Neural progenitor cell (in vitro differentiated cells): ENCODE data around the gene CERS6. TPM values are rescaled to one million over a fixed set of nuclear protein-coding genes. Genes with fewer than 3 reads are reported as not detected.

ENCODE experiments used
- DNase-seq: peaks from one replicate; pipeline ENCODE4 v3.0.0-alpha.2; 2016; ENCODE audit warnings: low spot score
- H2AFZ ChIP-seq: fragments of 200-600 bp; sonication (generic); replicated peaks from 2 replicates; pipeline ENCODE4 v1.6.1; 2016; ENCODE audit warnings: antibody characterized with exemption
- H3F3A ChIP-seq: fragments of 200-600 bp; sonication (generic); 2 replicates; pipeline ENCODE4 v1.6.1; 2016; ENCODE audit warnings: antibody characterized with exemption, low read depth
- H3K27ac ChIP-seq: fragments of 200-600 bp; sonication (generic); 2 replicates; pipeline ENCODE4 v1.5.1; 2016; ENCODE audit warnings: mild to moderate bottlenecking
- H3K27me3 ChIP-seq: fragments of 200-600 bp; sonication (generic); 2 replicates; pipeline ENCODE4 v1.6.1; 2016; ENCODE audit warnings: mild to moderate bottlenecking, moderate library complexity
- H3K36me3 ChIP-seq: fragments of 200-600 bp; sonication (generic); 2 replicates; pipeline ENCODE4 v1.5.1; 2016
- H3K4me1 ChIP-seq: fragments of 200-600 bp; sonication (generic); 2 replicates; pipeline ENCODE4 v1.6.1; 2016; ENCODE audit warnings: mixed run types
- H3K4me2 ChIP-seq: fragments of 200-600 bp; sonication (generic); 2 replicates; pipeline ENCODE4 v1.6.1; 2016
- H3K4me3 ChIP-seq: fragments of 200-600 bp; sonication (generic); 2 replicates; pipeline ENCODE4 v1.5.1; 2016
- H3K79me2 ChIP-seq: fragments of 200-600 bp; sonication (generic); 2 replicates; pipeline ENCODE4 v1.6.1; 2016; ENCODE audit warnings: low read depth
- H3K9ac ChIP-seq: fragments of 200-600 bp; sonication (generic); 2 replicates; pipeline ENCODE4 v1.6.1; 2016
- H3K9me3 ChIP-seq: fragments of 200-600 bp; sonication (generic); 2 replicates; pipeline ENCODE4 v1.5.1; 2016; ENCODE audit warnings: low read depth
- H4K20me1 ChIP-seq: fragments of 200-600 bp; sonication (generic); 2 replicates; pipeline ENCODE4 v1.6.1; 2016; ENCODE audit warnings: low read depth
- H3K27ac Mint-ChIP-seq: 3 replicates; pipeline ENCODE4 v1.8.0; 2021; ENCODE audit warnings: mixed read lengths
- H3K27me3 Mint-ChIP-seq: 2 replicates; pipeline ENCODE4 v1.8.0; 2022; ENCODE audit warnings: low read depth, mild to moderate bottlenecking, inconsistent platforms, moderate library complexity, mixed read lengths; ENCODE audit not compliant: insufficient read depth
- H3K36me3 Mint-ChIP-seq: 3 replicates; pipeline ENCODE4 v1.8.0; 2021; ENCODE audit warnings: mixed read lengths
- H3K4me1 Mint-ChIP-seq: 3 replicates; pipeline ENCODE4 v1.8.0; 2021; ENCODE audit warnings: mixed read lengths
- H3K4me3 Mint-ChIP-seq: 3 replicates; pipeline ENCODE4 v1.8.0; 2021; ENCODE audit warnings: mild to moderate bottlenecking, moderate library complexity, mixed read lengths
- H3K9me3 Mint-ChIP-seq: 3 replicates; pipeline ENCODE4 v1.8.0; 2020; ENCODE audit warnings: mixed read lengths
- CTCF ChIP-seq: fragments of 200-600 bp; sonication (generic); IDR thresholded peaks from 2 replicates; pipeline ENCODE4 v1.5.1; 2017; ENCODE audit warnings: antibody characterized with exemption, mild to moderate bottlenecking
- EZH2 ChIP-seq: fragments of 200-600 bp; sonication (generic); IDR thresholded peaks from 2 replicates; pipeline ENCODE4 v1.6.1; 2017; ENCODE audit warnings: antibody characterized with exemption, mild to moderate bottlenecking, moderate library complexity
- EZH2phosphoT487 ChIP-seq: fragments of 200-600 bp; sonication (generic); IDR thresholded peaks from 2 replicates; pipeline ENCODE4 v1.6.1; 2017; ENCODE audit warnings: antibody characterized with exemption
- total RNA-seq: library from RNA; depleted of rRNA; stranded (reverse); fragments of >200 nt; gene quantifications from 2 replicates; pipeline ENCODE4 v1.2.3, GENCODE V29; 2015; ENCODE audit warnings: low replicate concordance

Gene CERS6
- total RNA-seq, 1 donor from 2014 or later: 50.8 TPM

GRCh38 chr2:168641636-168642035 lies 185.6 kb downstream of the CERS6 start:
- peaks cover 4% of the 10 kb centered on the region for H3K36me3 Mint-ChIP-seq
- Histone ChIP-seq H2AFZ (no peak overlapping the region), H3K36me3 (no peaks in the 10 kb centered on the region), H4K20me1 (peaks cover 9% of the 10 kb centered on the region), H3K27ac (no peak overlapping the region), H3K4me3 (no peak overlapping the region), H3K27me3 (no peaks in the 10 kb centered on the region), H3K4me1 (peaks cover 41% of the 10 kb centered on the region), H3K4me2 (no peak overlapping the region), H3K9ac (no peak overlapping the region), H3K79me2 (peaks cover 67% of the 10 kb centered on the region), H3K9me3 (no peaks in the 10 kb centered on the region), H3F3A (peaks cover 11% of the 10 kb centered on the region)
- no peak overlapping the region for H3K27ac Mint-ChIP-seq
- H3K9me3 Mint-ChIP-seq: peaks cover 3% of the 10 kb centered on the region
- H3K4me3 Mint-ChIP-seq: no peak overlapping the region
- H3K27me3 Mint-ChIP-seq: peaks cover 2% of the 10 kb centered on the region
- DNase-seq: no peak
- H3K4me1 Mint-ChIP-seq: peaks cover 11% of the 10 kb centered on the region
- TF ChIP-seq EZH2 (no peak), EZH2phosphoT487 (no peak), CTCF (no peak)

- H3K9me3 Mint-ChIP-seq: peaks cover 5% of the 10 kb centered on the region
- no peak for DNase-seq
- no peak overlapping the region for H3K4me3 ChIP-seq
- H3K4me1 ChIP-seq: peaks cover 41% of the 10 kb centered on the region
- no peaks in the 10 kb centered on the region for H3K9me3 ChIP-seq
- H3K27me3 Mint-ChIP-seq: peaks cover 2% of the 10 kb centered on the region
- H3K4me3 Mint-ChIP-seq: no peak overlapping the region
- H3K79me2 ChIP-seq: peaks cover 66% of the 10 kb centered on the region
- H3K36me3 Mint-ChIP-seq: peaks cover 5% of the 10 kb centered on the region
- H3F3A ChIP-seq: peaks cover 11% of the 10 kb centered on the region
- no peak overlapping the region for H2AFZ ChIP-seq
- H3K27ac Mint-ChIP-seq: no peak overlapping the region
- H3K36me3 ChIP-seq: no peaks in the 10 kb centered on the region
- H3K27me3 ChIP-seq: no peaks in the 10 kb centered on the region
- no peak overlapping the region for H3K9ac ChIP-seq
- no peak overlapping the region for H3K4me2 ChIP-seq
- peaks cover 10% of the 10 kb centered on the region for H3K4me1 Mint-ChIP-seq
- TF ChIP-seq EZH2phosphoT487 (no peak), EZH2 (no peak)
- H3K27ac ChIP-seq: no peak overlapping the region
- H4K20me1 ChIP-seq: peaks cover 9% of the 10 kb centered on the region
Observed at GRCh38 chr2:168642873-168643272, 186.8 kb downstream of the CERS6 start.

- Mint-ChIP-seq H3K27ac (no peak overlapping the region), H3K36me3 (peaks cover 5% of the 10 kb centered on the region), H3K4me1 (peaks cover 9% of the 10 kb centered on the region), H3K9me3 (peaks cover 5% of the 10 kb centered on the region), H3K4me3 (no peak overlapping the region), H3K27me3 (peaks cover 2% of the 10 kb centered on the region)
- Histone ChIP-seq H3F3A (peaks cover 6% of the 10 kb centered on the region), H3K27me3 (no peaks in the 10 kb centered on the region), H3K9me3 (no peaks in the 10 kb centered on the region), H2AFZ (no peak overlapping the region), H3K4me1 (peaks cover 37% of the 10 kb centered on the region), H3K79me2 (peaks cover 70% of the 10 kb centered on the region), H3K4me2 (no peak overlapping the region), H3K4me3 (no peak overlapping the region), H4K20me1 (peaks cover 5% of the 10 kb centered on the region), H3K9ac (no peak overlapping the region), H3K36me3 (no peaks in the 10 kb centered on the region), H3K27ac (no peak overlapping the region)
- no peak for DNase-seq
- TF ChIP-seq EZH2phosphoT487 (no peak), EZH2 (no peak), CTCF (no peak)
Observed at GRCh38 chr2:168643979-168644378, 187.9 kb downstream of the CERS6 start.

GRCh38 chr2:168645696-168646338 lies 189.7 kb downstream of the CERS6 start:
- no peaks in the 10 kb centered on the region for H4K20me1 ChIP-seq
- Mint-ChIP-seq H3K27ac (no peak overlapping the region), H3K36me3 (peaks cover 5% of the 10 kb centered on the region), H3K27me3 (peaks cover 2% of the 10 kb centered on the region), H3K4me1 (no peaks in the 10 kb centered on the region), H3K9me3 (peaks cover 5% of the 10 kb centered on the region), H3K4me3 (no peak overlapping the region)
- no peaks in the 10 kb centered on the region for H3F3A ChIP-seq
- peaks cover 80% of the 10 kb centered on the region for H3K79me2 ChIP-seq
- H2AFZ ChIP-seq: no peak overlapping the region
- H3K4me3 ChIP-seq: no peak overlapping the region
- H3K4me2 ChIP-seq: no peak overlapping the region
- DNase-seq: no peak
- no peak for TF ChIP-seq EZH2
- no peak for TF ChIP-seq CTCF
- no peak for TF ChIP-seq EZH2phosphoT487
- H3K4me1 ChIP-seq: peaks cover 40% of the 10 kb centered on the region
- H3K9ac ChIP-seq: no peak overlapping the region
- H3K36me3 ChIP-seq: no peaks in the 10 kb centered on the region
- no peak overlapping the region for H3K27ac ChIP-seq
- no peaks in the 10 kb centered on the region for H3K27me3 ChIP-seq
- no peaks in the 10 kb centered on the region for H3K9me3 ChIP-seq
